GM12891 (cell line): ENCODE measurements around the gene PIK3C3.
"Not testable (repeated sequence)": the region's sequence is repeated elsewhere in the genome, so short reads cannot be mapped to it uniquely, and the experiment has no call there.

Source experiments
- PAX5 ChIP-seq: IDR thresholded peaks from 2 replicates; pipeline ENCODE4 v1.6.1; 2011; ENCODE audit warnings: low read length, moderate library complexity, mild to moderate bottlenecking; ENCODE audit not compliant: insufficient read depth, severe bottlenecking
- POLR2A ChIP-seq: IDR thresholded peaks from 2 replicates; pipeline ENCODE4 v1.6.1; 2011; ENCODE audit warnings: low read depth, low read length, control low read depth
- POLR2AphosphoS5 ChIP-seq: IDR thresholded peaks from 2 replicates; pipeline ENCODE4 v1.6.1; 2011; ENCODE audit warnings: low read depth, low read length, control low read depth
- SPI1 ChIP-seq: IDR thresholded peaks from 2 replicates; pipeline ENCODE4 v1.6.1; 2011; ENCODE audit warnings: low read depth, low read length, control low read depth
- TAF1 ChIP-seq: IDR thresholded peaks from 2 replicates; pipeline ENCODE4 v1.6.1; 2011; ENCODE audit warnings: low read depth, low read length, control low read depth

DNA sequence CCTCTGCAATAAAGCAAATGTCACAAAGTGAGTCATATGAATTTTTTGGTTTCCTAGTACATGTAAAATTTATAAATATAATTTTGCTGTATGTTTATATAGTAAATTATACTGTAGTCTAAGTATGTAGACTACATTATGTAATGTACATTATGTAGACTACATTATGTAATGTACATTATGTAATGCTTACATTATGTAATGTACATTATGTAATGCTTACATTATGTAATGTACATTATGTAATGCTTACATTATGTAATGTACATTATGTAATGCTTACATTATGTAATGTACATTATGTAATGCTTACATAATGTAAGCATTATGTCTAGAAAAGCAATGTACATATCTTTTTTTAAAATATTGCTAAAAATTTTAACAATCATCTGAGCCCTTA lies 54.4 kb downstream of the PIK3C3 start:
- TF ChIP-seq POLR2A, POLR2AphosphoS5, TAF1, SPI1, PAX5: not testable (repeated sequence)
